CD4-positive, alpha-beta T cell (primary cell): ENCODE data around the gene KCTD1. TPM values are rescaled to one million over a fixed set of nuclear protein-coding genes. Genes with fewer than 3 reads are reported as not detected.

Source experiments
- ATAC-seq: fragments of 200-7000 bp; cut with Tn5 transposase; one replicate; pipeline ENCODE4 v1.10.0; 2022; ENCODE audit warnings: mild to moderate bottlenecking; ENCODE audit not compliant: poor library complexity
- CTCF ChIA-PET: fragments of 350-600 bp; sonication (Branson Sonifier 250); formaldehyde crosslinking; loops from one replicate; lab custom pipeline; 2021; ENCODE audit warnings: antibody characterized with exemption, inconsistent platforms; lab: Charles Lee
- POLR2A ChIA-PET: fragments of 350-600 bp; sonication (Branson Sonifier 250); formaldehyde crosslinking; loops from one replicate; lab custom pipeline; 2021; ENCODE audit warnings: antibody characterized with exemption, inconsistent platforms; lab: Charles Lee
- DNase-seq, 14 experiments: peaks; one replicate each; pipeline ENCODE4 v3.0.0-alpha.2; 2013 to 2020; ENCODE audit warnings: mixed read lengths in 2 of 14
- H3K27ac ChIP-seq, 2 donors: one replicate each; pipeline versions ENCODE4 v1.5.1 to v1.7.0; 2013; ENCODE audit warnings: low read length in 2 of 2, low read depth in 1 of 2, mild to moderate bottlenecking in 1 of 2
- H3K27me3 ChIP-seq, 2 experiments: 1 replicate in 1 of 2; 2 replicates in 1 of 2; pipeline versions ENCODE4 v1.6.1 to v1.7.0; 2013; ENCODE audit warnings: low read length in 2 of 2, control low read depth in 1 of 2, mild to moderate bottlenecking in 1 of 2, moderate library complexity in 1 of 2; ENCODE audit not compliant: insufficient read depth in 2 of 2, control insufficient read depth in 1 of 2
- H3K36me3 ChIP-seq: one replicate; pipeline ENCODE4 v1.6.1; 2013; ENCODE audit warnings: low read length, control low read depth; ENCODE audit not compliant: insufficient read depth
- H3K4me1 ChIP-seq: one replicate; pipeline ENCODE4 v1.6.1; 2013; ENCODE audit warnings: low read length, control low read depth; ENCODE audit not compliant: insufficient read depth
- H3K4me3 ChIP-seq: one replicate; pipeline ENCODE4 v1.5.1; 2013; ENCODE audit warnings: mild to moderate bottlenecking, low read length, moderate library complexity
- H3K9me3 ChIP-seq, 2 experiments: 1 replicate in 1 of 2; 2 replicates in 1 of 2; pipeline versions ENCODE4 v1.6.1 to v1.7.0; 2013; ENCODE audit warnings: low read length in 2 of 2, mild to moderate bottlenecking in 2 of 2, control low read depth in 1 of 2, moderate library complexity in 1 of 2; ENCODE audit not compliant: control insufficient read depth in 1 of 2, insufficient read depth in 1 of 2
- H3K27ac Mint-ChIP-seq: one replicate; pipeline ENCODE4 v1.8.0; 2020; ENCODE audit warnings: mixed read lengths
- H3K27me3 Mint-ChIP-seq: one replicate; pipeline ENCODE4 v1.8.0; 2021; ENCODE audit warnings: mixed read lengths
- H3K36me3 Mint-ChIP-seq: one replicate; pipeline ENCODE4 v1.8.0; 2021; ENCODE audit warnings: low read depth, mixed read lengths
- H3K4me1 Mint-ChIP-seq: one replicate; pipeline ENCODE4 v1.8.0; 2021; ENCODE audit warnings: low read depth, mixed read lengths
- H3K4me3 Mint-ChIP-seq: one replicate; pipeline ENCODE4 v1.8.0; 2020; ENCODE audit warnings: mild to moderate bottlenecking, mixed read lengths
- H3K9me3 Mint-ChIP-seq: one replicate; pipeline ENCODE4 v1.8.0; 2020; ENCODE audit warnings: mixed read lengths
- intact Hi-C, 2 experiments: fragments of 100-400 bp; cut with DNase I in 1 of 2; cut with micrococcal nuclease in 1 of 2; formaldehyde crosslinking; loops; one replicate each; pipeline versions ENCODE4 v1.15.1 to v1.9.0; 2023 to 2025; cut with DNase I, micrococcal nuclease
- total RNA-seq, 174 experiments: library from RNA in 2 of 174; stranded (reverse) in 2 of 174; gene quantifications; one replicate each; pipeline ENCODE4 v1.2.3 and lab custom pipeline; 2021 to 2026
- TF ChIP-seq, protein P1 (sequence below): fragments of 200-600 bp; IDR thresholded peaks from one replicate; pipeline ENCODE4 v1.8.0; 2022; ENCODE audit warnings: antibody characterized with exemption, mild to moderate bottlenecking

KCTD1 gene
- total RNA-seq, 2 experiments from 2014 or later: 0.74 to 1.1 TPM

DNA sequence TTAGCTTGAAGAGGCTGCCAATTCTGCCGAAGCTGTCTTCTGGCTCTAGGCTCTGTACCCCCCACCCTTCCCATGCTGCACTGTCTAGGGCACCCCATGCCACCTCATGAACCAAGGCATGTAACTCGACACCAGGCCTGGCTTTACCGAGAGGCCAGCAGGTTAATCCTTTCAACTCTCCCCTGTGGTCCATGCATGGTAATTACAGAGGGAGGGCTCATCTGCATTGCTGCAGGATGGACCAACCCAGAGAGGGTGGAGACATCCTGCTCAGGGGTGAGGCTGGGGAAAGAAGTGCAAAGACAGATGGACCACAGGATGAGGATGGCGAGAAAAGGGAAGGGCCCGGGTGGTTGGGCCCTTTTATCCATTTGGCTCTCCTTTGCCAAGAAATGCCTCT lies 65.8 kb downstream of the KCTD1 start:
- Mint-ChIP-seq H3K9me3 (no peaks in the 10 kb centered on the region), H3K4me1 (no peaks in the 10 kb centered on the region), H3K27me3 (no peaks in the 10 kb centered on the region), H3K4me3 (no peak overlapping the region), H3K27ac (no peak overlapping the region), H3K36me3 (no peaks in the 10 kb centered on the region)
- TF ChIP-seq, protein P1, sequence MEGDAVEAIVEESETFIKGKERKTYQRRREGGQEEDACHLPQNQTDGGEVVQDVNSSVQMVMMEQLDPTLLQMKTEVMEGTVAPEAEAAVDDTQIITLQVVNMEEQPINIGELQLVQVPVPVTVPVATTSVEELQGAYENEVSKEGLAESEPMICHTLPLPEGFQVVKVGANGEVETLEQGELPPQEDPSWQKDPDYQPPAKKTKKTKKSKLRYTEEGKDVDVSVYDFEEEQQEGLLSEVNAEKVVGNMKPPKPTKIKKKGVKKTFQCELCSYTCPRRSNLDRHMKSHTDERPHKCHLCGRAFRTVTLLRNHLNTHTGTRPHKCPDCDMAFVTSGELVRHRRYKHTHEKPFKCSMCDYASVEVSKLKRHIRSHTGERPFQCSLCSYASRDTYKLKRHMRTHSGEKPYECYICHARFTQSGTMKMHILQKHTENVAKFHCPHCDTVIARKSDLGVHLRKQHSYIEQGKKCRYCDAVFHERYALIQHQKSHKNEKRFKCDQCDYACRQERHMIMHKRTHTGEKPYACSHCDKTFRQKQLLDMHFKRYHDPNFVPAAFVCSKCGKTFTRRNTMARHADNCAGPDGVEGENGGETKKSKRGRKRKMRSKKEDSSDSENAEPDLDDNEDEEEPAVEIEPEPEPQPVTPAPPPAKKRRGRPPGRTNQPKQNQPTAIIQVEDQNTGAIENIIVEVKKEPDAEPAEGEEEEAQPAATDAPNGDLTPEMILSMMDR: no peak
- Histone ChIP-seq H3K27ac (no peak overlapping the region), H3K27me3 (no peaks in the 10 kb centered on the region), H3K36me3 (no peaks in the 10 kb centered on the region), H3K4me3 (no peak overlapping the region), H3K9me3 (peaks cover 0 to 6% of the 10 kb centered on the region in 2 experiments), H3K4me1 (no peaks in the 10 kb centered on the region)
- intact Hi-C loops: no loop called here
- DNase-seq (no peak), ATAC-seq (no peak)
- CTCF ChIA-PET: no interaction called here
- POLR2A ChIA-PET: no interaction called here

DNA sequence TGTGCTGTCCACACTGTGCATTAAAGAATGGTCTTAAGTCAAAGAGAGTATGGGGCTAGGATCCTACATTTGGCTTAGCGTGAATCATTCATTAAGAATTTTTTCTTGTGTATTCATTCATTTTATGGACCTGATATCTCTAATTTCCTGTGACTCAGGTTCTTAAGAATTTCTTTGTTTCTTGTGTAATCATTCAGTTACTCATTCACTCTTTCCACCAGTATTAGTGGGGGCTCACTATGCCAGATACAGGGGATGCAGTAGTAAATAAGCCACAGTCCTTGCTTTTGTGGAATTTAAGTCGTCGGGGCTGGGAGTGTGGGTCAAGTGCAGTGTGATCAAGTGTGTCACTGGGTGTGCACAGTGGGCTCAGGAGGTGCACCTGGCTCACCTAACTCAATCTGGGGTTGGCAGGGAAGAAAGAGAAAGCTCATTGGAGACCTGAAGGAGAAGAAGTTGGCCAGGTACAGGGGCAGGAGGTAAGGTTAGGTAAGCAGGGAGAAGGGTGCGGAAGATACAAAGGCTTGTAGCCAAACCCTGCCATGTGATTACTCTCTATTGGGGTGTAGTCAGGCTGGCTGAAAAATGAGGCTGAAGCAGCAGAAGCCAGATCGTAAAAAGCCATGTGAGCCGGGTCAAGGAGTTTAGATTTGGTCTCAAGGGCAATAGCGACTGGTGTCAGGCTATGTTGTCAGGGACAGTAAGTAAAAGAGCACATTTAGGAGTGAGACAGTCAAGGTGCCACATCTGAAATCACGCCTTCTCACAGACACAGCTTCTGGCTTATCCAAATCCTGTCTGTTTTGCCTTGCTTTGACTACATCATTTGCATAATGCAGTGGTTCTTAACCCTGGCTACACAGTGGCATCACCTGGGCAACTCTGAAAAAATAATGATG lies 67.2 kb downstream of the KCTD1 start:
- Histone ChIP-seq H3K36me3 (no peaks in the 10 kb centered on the region), H3K27me3 (no peaks in the 10 kb centered on the region), H3K4me1 (no peaks in the 10 kb centered on the region), H3K4me3 (no peak overlapping the region), H3K27ac (no peak overlapping the region), H3K9me3 (peaks cover 0 to 6% of the 10 kb centered on the region in 2 experiments)
- H3K27me3 Mint-ChIP-seq: no peaks in the 10 kb centered on the region
- no peaks in the 10 kb centered on the region for H3K36me3 Mint-ChIP-seq
- H3K4me3 Mint-ChIP-seq: no peak overlapping the region
- intact Hi-C loops: no loop called here
- ChIA-PET POLR2A (no interaction called here), CTCF (no interaction called here)
- DNase-seq (no peak), ATAC-seq (no peak)
- TF ChIP-seq, protein P1: no peak
- H3K4me1 Mint-ChIP-seq: no peaks in the 10 kb centered on the region
- no peaks in the 10 kb centered on the region for H3K9me3 Mint-ChIP-seq
- H3K27ac Mint-ChIP-seq: no peak overlapping the region

DNA sequence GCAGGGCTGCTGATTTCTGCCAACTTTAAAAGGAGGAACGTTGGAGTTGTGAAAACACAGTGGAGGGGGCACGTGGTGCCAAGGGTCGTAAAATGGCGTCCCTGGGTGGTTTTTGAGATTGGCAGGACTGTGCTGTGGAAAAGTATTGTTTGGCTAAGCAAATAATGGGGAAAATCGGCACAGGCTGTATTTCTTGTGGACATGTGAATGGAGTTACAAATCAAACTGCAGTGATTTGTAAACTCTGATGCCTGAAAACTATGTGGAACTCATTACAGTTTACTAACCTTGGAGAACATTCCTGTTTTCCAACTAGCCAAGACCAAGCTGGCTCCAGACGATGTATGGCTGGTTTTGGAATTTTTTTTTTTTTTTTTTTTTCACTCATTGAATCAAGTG lies 68.7 kb downstream of the KCTD1 start:
- no peak for DNase-seq
- CTCF ChIA-PET: no interaction called here

More for the DNA sequence above, 68.7 kb downstream of the KCTD1 start:
- Mint-ChIP-seq H3K27me3 (no peaks in the 10 kb centered on the region), H3K4me1 (no peaks in the 10 kb centered on the region), H3K9me3 (no peaks in the 10 kb centered on the region), H3K36me3 (no peaks in the 10 kb centered on the region), H3K27ac (no peak overlapping the region), H3K4me3 (no peak overlapping the region)
- Histone ChIP-seq H3K4me1 (no peaks in the 10 kb centered on the region), H3K4me3 (no peak overlapping the region), H3K36me3 (no peaks in the 10 kb centered on the region), H3K27ac (no peak overlapping the region), H3K9me3 (peaks cover 0 to 6% of the 10 kb centered on the region in 2 experiments), H3K27me3 (no peaks in the 10 kb centered on the region)
- intact Hi-C loops: no loop called here
- ATAC-seq: no peak
- POLR2A ChIA-PET: no interaction called here
- TF ChIP-seq, protein P1: no peak
